HFFc6 (cell line): ENCODE data around the gene MYF6. TPM values are rescaled to one million over a fixed set of nuclear protein-coding genes. Genes with fewer than 3 reads are reported as not detected.
A peak's percentile ranks its signal among the peaks of the same experiment; 100 is the strongest.
"Not testable (repeated sequence)": the region's sequence is repeated elsewhere in the genome, so short reads cannot be mapped to it uniquely, and the experiment has no call there.

ENCODE experiments used
- DNase-seq: peaks from one replicate; pipeline ENCODE4 v3.0.0-alpha.2; 2018
- H3K27ac Mint-ChIP-seq: 2 replicates; pipeline ENCODE4 v1.8.0; 2020; ENCODE audit warnings: mild to moderate bottlenecking, mixed read lengths
- H3K27me3 Mint-ChIP-seq: 2 replicates; pipeline ENCODE4 v1.8.0; 2021; ENCODE audit warnings: mild to moderate bottlenecking, moderate library complexity, mixed read lengths; ENCODE audit not compliant: insufficient read depth
- H3K36me3 Mint-ChIP-seq: 2 replicates; pipeline ENCODE4 v1.8.0; 2021; ENCODE audit warnings: low read depth, mixed read lengths
- H3K4me1 Mint-ChIP-seq: 2 replicates; pipeline ENCODE4 v1.8.0; 2020; ENCODE audit warnings: low read depth, mixed read lengths
- H3K4me3 Mint-ChIP-seq: 2 replicates; pipeline ENCODE4 v1.8.0; 2020; ENCODE audit warnings: mild to moderate bottlenecking, moderate library complexity, mixed read lengths
- H3K9me3 Mint-ChIP-seq: 2 replicates; pipeline ENCODE4 v1.8.0; 2020; ENCODE audit warnings: mild to moderate bottlenecking, mixed read lengths
- long read RNA-seq: library from polyadenylated mRNA; unstranded; transcript quantifications from one replicate; pipeline ENCODE4 v2.0.0, GENCODE V29; 2019
- total RNA-seq, 6 experiments: library from RNA; stranded (reverse); fragmentation: NEBNext Ultra II Directional; extraction: Animal tissue kit (Norgen Biotek cat#: 25700); gene quantifications; 2 replicates in 1 of 6; 3 replicates in 5 of 6; pipeline ENCODE4 v1.2.3, GENCODE V29; 2021
- TF ChIP-seq, protein P1 (sequence below): fragments of 200-600 bp; sonication (generic); IDR thresholded peaks from 2 replicates; pipeline ENCODE4 v1.5.0; 2021; ENCODE audit warnings: antibody characterized with exemption, mild to moderate bottlenecking

Gene MYF6
- total RNA-seq: not detected
- long read RNA-seq: 0 reads

DNA sequence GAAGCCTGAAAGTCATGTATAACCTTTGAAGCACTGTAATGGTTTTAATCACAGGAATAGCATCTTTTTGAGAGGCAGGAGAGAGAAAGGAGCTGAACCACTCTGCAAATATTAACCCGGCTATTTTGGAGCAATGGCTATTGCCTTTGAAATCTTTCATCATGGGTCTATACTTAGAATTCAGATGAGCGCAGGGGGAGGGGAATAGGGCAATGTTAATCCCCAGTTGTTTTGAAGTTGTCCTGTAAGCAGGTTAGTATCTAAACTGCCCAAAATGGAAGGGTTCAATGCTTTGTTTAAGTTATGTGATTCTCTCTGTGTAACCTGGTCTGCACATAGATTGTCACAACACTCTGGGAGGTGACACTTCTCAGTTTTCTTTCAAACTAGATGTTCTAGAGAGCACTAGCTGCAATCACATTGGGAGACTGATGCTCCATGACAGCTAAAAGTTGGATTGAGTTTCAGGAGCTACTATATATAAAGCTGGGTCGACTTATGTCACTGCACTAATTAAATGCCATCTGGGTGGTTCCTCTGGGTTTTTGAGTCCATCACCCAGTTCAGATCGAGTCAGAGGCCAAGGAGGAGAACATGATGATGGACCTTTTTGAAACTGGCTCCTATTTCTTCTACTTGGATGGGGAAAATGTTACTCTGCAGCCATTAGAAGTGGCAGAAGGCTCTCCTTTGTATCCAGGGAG lies at the start of gene MYF6:
Gene MYF6 (plus strand): TSS at position 509 of the 704 bp plus-strand sequence. CDS start 86 bp downstream, at position 595.
- Mint-ChIP-seq H3K4me1 (peaks cover 18% of the 10 kb centered on the region), H3K4me3 (no peak within 1 kb of the TSS), H3K36me3 (peaks cover 9% of the 10 kb centered on the region), H3K27me3 (no peaks in the 10 kb centered on the region; the same call in 1 of the 2 replicates), H3K9me3 (no peaks in the 10 kb centered on the region), H3K27ac (no peak within 1 kb of the TSS)
- DNase-seq: no peak
- TF ChIP-seq, protein P1, sequence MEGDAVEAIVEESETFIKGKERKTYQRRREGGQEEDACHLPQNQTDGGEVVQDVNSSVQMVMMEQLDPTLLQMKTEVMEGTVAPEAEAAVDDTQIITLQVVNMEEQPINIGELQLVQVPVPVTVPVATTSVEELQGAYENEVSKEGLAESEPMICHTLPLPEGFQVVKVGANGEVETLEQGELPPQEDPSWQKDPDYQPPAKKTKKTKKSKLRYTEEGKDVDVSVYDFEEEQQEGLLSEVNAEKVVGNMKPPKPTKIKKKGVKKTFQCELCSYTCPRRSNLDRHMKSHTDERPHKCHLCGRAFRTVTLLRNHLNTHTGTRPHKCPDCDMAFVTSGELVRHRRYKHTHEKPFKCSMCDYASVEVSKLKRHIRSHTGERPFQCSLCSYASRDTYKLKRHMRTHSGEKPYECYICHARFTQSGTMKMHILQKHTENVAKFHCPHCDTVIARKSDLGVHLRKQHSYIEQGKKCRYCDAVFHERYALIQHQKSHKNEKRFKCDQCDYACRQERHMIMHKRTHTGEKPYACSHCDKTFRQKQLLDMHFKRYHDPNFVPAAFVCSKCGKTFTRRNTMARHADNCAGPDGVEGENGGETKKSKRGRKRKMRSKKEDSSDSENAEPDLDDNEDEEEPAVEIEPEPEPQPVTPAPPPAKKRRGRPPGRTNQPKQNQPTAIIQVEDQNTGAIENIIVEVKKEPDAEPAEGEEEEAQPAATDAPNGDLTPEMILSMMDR: no peak

DNA sequence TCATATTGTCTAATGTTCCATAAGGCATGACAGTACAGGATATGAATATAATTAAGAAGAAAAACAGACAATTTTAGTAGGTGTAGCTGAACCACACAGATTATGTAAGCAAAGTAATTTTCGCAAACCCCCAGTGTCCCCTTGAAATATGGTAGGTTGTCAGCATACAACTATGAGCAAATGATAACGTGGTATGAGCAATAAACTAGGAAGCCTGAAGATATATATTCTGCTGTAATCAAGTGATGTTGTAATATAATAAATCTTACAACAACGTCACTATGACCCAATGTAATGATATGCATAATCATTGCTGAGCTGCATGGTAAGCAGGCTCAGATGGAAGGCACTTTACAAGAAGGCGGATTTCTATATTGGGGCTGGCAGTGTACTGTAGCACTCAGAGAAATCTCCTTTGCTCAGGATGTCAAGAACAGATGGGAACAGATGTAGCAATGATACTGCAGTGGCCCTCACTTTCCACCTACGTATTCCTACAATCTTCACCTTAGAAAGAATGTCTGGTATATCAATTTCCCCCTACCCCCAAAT lies 47.8 kb upstream of the MYF6 start:
- Mint-ChIP-seq H3K4me1 (peaks cover 13% of the 10 kb centered on the region), H3K36me3 (no peaks in the 10 kb centered on the region), H3K27ac (no peak overlapping the region), H3K4me3 (no peak overlapping the region), H3K9me3 (no peaks in the 10 kb centered on the region), H3K27me3 (no peaks in the 10 kb centered on the region)
- DNase-seq: no peak
- TF ChIP-seq, protein P1: no peak

DNA sequence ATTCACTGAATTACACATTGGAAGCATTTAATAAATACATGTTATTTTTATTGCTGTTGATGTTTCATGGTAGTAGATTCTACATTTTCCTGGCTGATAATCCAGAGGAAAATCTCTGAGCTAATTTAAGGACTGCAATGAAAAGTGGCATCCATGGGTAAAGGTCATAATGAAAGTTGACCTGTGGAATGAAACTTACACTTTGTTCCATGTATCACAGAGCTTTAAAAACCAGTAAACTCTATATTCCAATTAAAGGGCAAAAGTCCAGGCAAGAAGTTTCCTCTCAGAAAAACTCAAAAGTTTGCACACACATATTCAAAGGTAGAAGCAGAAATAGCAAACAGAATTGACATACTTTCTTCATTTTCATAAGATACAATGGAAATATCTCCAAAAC lies 44.8 kb upstream of the MYF6 start:
- DNase-seq: no peak
- TF ChIP-seq, protein P1: no peak
- peaks cover 7% of the 10 kb centered on the region; the same call in 1 of the 2 replicates for H3K36me3 Mint-ChIP-seq

DNA sequence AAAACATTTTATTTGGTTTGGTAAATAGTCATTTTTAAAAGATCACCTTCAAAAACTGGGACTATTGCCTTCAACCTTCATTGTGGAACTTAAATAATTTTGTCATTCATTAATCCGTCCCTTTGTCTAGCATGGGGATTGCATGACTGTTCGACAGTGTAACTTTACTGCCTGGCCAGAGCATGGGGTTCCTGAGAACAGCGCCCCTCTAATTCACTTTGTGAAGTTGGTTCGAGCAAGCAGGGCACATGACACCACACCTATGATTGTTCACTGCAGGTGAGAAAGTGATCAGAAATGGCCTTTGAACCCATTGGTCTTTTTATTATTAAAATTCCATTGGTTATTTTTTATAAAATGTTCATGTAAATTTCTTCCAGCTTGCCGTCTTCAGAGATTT lies 37.2 kb upstream of the MYF6 start:
- no peak for DNase-seq
- H3K4me3 Mint-ChIP-seq: no peak overlapping the region
- H3K27me3 Mint-ChIP-seq: 0 out of 2 replicates have a peak, but pooled peaks cover 1% of the 10 kb centered on the region
- H3K27ac Mint-ChIP-seq: no peak overlapping the region
- H3K4me1 Mint-ChIP-seq: peaks cover 21% of the 10 kb centered on the region
- H3K36me3 Mint-ChIP-seq: peaks cover 7% of the 10 kb centered on the region; the same call in 1 of the 2 replicates
- TF ChIP-seq, protein P1: no peak
- H3K9me3 Mint-ChIP-seq: no peaks in the 10 kb centered on the region

More for the DNA sequence above, 44.8 kb upstream of the MYF6 start:
- H3K4me1 Mint-ChIP-seq: no peaks in the 10 kb centered on the region
- H3K27me3 Mint-ChIP-seq: no peaks in the 10 kb centered on the region
- H3K9me3 Mint-ChIP-seq: no peaks in the 10 kb centered on the region
- H3K4me3 Mint-ChIP-seq: no peak overlapping the region
- H3K27ac Mint-ChIP-seq: no peak overlapping the region

DNA sequence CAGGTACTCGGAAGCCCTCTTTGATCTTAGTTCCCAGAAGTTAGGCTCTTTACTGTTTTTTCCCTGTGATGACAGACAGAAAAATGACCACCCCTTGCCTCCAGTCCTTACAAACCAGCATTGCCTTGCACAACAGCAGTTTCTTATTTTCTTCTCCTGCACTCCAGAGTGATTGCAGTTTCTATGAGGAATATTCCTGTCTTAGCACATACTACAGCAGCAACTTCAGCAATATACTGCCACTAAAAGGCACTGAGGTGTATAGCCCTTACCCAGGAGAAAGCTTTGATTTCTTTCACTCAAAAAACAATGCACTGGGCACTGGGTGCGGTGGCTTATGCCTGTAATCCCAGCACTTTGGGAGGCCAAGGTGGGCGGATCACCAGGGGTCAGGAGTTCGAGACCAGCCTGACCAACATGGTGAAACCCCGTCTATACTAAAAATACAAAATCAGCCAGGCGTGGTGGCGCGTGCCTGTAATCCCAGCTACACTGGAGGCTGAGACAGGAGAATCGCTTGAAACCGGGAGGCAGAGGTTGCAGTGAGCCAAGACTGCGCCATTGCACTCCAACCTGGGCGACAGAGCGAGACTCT lies 31.3 kb upstream of the MYF6 start:
- TF ChIP-seq, protein P1: peak; percentile 36; the same call in 1 of the 2 replicates
- not testable (repeated sequence) for H3K27me3 Mint-ChIP-seq, H3K4me3 Mint-ChIP-seq, H3K36me3 Mint-ChIP-seq, H3K9me3 Mint-ChIP-seq
- peak overlapping the region; percentile 1; the same call in 1 of the 2 replicates for H3K27ac Mint-ChIP-seq
- DNase-seq: peak; percentile 34
- H3K4me1 Mint-ChIP-seq: peaks cover 27% of the 10 kb centered on the region
